Ishikawa (cell line): ENCODE measurements around the gene SIRT5.

ENCODE experiments used
- CEBPB ChIP-seq: IDR thresholded peaks from 2 replicates; pipeline ENCODE4 v1.6.1; 2012
- CREB1 ChIP-seq: IDR thresholded peaks from 2 replicates; pipeline ENCODE4 v1.6.1; 2012; ENCODE audit warnings: low read depth
- EP300 ChIP-seq: IDR thresholded peaks from 2 replicates; pipeline ENCODE4 v1.6.1; 2012; ENCODE audit warnings: borderline replicate concordance
- TF ChIP-seq, protein P1 (sequence below): IDR thresholded peaks from 2 replicates; pipeline ENCODE4 v1.6.1; 2012; ENCODE audit warnings: low read depth, mild to moderate bottlenecking

GRCh38 chr6:13561624-13562267 is 12.7 kb upstream of the SIRT5 start:
- TF ChIP-seq CREB1 (no peak), EP300 (no peak), CEBPB (no peak)
- TF ChIP-seq, protein P1, sequence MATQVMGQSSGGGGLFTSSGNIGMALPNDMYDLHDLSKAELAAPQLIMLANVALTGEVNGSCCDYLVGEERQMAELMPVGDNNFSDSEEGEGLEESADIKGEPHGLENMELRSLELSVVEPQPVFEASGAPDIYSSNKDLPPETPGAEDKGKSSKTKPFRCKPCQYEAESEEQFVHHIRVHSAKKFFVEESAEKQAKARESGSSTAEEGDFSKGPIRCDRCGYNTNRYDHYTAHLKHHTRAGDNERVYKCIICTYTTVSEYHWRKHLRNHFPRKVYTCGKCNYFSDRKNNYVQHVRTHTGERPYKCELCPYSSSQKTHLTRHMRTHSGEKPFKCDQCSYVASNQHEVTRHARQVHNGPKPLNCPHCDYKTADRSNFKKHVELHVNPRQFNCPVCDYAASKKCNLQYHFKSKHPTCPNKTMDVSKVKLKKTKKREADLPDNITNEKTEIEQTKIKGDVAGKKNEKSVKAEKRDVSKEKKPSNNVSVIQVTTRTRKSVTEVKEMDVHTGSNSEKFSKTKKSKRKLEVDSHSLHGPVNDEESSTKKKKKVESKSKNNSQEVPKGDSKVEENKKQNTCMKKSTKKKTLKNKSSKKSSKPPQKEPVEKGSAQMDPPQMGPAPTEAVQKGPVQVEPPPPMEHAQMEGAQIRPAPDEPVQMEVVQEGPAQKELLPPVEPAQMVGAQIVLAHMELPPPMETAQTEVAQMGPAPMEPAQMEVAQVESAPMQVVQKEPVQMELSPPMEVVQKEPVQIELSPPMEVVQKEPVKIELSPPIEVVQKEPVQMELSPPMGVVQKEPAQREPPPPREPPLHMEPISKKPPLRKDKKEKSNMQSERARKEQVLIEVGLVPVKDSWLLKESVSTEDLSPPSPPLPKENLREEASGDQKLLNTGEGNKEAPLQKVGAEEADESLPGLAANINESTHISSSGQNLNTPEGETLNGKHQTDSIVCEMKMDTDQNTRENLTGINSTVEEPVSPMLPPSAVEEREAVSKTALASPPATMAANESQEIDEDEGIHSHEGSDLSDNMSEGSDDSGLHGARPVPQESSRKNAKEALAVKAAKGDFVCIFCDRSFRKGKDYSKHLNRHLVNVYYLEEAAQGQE = no peak
